ENCODE measurements around the gene IGSF21. TPM values are rescaled to one million over a fixed set of nuclear protein-coding genes. Genes with fewer than 3 reads are reported as not detected.

The IGSF21 gene
- total RNA-seq, 1 experiment from 2014 or later: not detected

DNA sequence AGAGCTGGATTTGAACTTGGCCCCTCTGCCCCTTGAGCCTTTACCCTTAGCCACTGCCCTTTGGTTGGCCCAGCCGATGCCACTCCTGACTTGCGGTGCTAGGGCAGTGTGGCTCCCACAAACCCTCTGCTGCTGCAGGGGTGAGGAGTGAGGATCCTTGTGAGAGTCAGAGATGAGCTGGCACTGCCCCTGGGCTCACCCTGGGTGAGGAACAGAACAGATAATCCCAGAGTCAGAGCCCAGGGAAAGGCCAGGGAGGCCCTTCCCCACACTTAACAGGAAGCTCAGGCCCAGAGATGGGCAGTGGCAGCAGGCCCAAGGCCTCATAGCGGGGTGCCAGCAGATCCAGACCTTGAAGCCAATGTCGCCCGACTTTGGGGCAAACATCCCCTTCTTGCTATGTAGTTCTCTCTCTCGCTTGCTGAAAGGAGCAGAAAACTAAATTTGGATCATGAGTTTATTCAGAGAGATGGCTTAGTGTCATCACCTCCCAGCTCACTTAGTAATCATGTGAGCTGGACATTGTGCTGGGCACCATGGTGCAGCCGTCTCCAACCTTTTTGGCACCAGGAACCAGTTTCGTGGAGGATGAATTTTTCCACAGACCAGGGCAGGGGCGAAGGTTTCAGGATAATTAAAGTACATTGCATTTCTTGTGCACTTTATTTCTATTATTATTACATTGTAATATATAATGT, 81.4 kb downstream of the IGSF21 start:
- intact Hi-C loops (cut with micrococcal nuclease; ENCODE audit: unreplicated experiment): no loop called here
- CTCF ChIA-PET: no interaction called here
- no peak for DNase-seq
- Mint-ChIP-seq H3K4me3 (ENCODE audit: low read depth, unreplicated experiment) (no peak overlapping the region), H3K27ac (ENCODE audit: unreplicated experiment) (no peak overlapping the region), H3K4me1 (ENCODE audit: low read depth, unreplicated experiment) (no peaks in the 10 kb centered on the region), H3K27me3 (ENCODE audit: unreplicated experiment) (peaks cover 88% of the 10 kb centered on the region), H3K36me3 (ENCODE audit: insufficient read depth, unreplicated experiment) (no peaks in the 10 kb centered on the region), H3K9me3 (ENCODE audit: low read depth, unreplicated experiment) (no peaks in the 10 kb centered on the region)
- BruUV-seq (replicated peaks): no TSS peak
- TF ChIP-seq, protein P1, sequence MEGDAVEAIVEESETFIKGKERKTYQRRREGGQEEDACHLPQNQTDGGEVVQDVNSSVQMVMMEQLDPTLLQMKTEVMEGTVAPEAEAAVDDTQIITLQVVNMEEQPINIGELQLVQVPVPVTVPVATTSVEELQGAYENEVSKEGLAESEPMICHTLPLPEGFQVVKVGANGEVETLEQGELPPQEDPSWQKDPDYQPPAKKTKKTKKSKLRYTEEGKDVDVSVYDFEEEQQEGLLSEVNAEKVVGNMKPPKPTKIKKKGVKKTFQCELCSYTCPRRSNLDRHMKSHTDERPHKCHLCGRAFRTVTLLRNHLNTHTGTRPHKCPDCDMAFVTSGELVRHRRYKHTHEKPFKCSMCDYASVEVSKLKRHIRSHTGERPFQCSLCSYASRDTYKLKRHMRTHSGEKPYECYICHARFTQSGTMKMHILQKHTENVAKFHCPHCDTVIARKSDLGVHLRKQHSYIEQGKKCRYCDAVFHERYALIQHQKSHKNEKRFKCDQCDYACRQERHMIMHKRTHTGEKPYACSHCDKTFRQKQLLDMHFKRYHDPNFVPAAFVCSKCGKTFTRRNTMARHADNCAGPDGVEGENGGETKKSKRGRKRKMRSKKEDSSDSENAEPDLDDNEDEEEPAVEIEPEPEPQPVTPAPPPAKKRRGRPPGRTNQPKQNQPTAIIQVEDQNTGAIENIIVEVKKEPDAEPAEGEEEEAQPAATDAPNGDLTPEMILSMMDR (IDR thresholded peaks at IDR 0.05; ENCODE audit: unreplicated experiment): no peak

DNA sequence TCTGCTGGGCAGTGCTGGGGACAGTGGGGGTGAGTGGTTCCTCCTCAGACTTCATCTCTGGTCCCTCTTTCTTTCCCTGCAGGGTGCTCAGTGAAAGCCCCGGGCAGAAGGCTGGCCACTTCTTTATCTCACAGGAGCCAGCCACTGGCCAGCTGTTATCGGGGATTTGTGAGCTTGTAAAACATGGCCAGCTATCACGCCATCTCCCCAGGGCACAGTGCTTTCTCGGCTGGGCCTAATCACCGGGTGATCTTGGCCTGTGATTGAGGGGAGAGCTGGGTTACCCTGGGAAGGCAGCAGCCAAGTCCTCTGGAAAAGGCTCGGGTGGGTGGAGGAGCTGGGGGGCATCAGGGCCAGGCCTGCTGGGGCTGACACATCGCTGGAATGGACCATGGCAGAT, 83.0 kb downstream of the IGSF21 start:
- Mint-ChIP-seq H3K4me1 (ENCODE audit: low read depth, unreplicated experiment) (no peaks in the 10 kb centered on the region), H3K27me3 (ENCODE audit: unreplicated experiment) (peaks cover 88% of the 10 kb centered on the region), H3K4me3 (ENCODE audit: low read depth, unreplicated experiment) (no peak overlapping the region), H3K9me3 (ENCODE audit: low read depth, unreplicated experiment) (no peaks in the 10 kb centered on the region), H3K36me3 (ENCODE audit: insufficient read depth, unreplicated experiment) (no peaks in the 10 kb centered on the region), H3K27ac (ENCODE audit: unreplicated experiment) (no peak overlapping the region)
- no TSS peak for BruUV-seq (replicated peaks)
- TF ChIP-seq, protein P1 (IDR thresholded peaks at IDR 0.05; ENCODE audit: unreplicated experiment): no peak
- CTCF ChIA-PET: no interaction called here
- intact Hi-C loops (cut with micrococcal nuclease; ENCODE audit: unreplicated experiment): no loop called here
- DNase-seq: no peak

DNA sequence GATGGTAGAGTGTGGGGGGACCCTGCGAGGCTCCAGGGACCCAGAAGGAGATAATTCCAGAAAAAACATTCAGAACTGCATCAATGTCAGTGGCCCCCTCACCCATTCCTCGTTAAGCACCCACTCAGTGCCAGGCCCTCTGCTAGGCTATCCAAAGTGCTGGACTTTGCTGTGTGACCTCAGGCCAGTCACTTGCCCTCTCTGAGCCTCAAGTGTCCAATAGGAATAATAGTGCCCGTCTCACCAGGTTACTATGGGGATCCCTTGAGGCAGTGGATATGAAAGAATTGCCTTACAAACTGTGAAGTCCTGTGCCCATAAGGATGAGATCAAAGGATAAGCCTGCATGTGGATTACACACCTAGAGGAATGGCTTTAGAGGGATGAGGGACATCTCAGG, 83.4 kb downstream of the IGSF21 start:
- no TSS peak for BruUV-seq (replicated peaks)
- intact Hi-C loops (cut with micrococcal nuclease; ENCODE audit: unreplicated experiment): no loop called here
- TF ChIP-seq, protein P1 (IDR thresholded peaks at IDR 0.05; ENCODE audit: unreplicated experiment): no peak
- no peak for DNase-seq
- CTCF ChIA-PET: no interaction called here
- H3K36me3 Mint-ChIP-seq (ENCODE audit: insufficient read depth, unreplicated experiment): no peaks in the 10 kb centered on the region
- no peaks in the 10 kb centered on the region for H3K4me1 Mint-ChIP-seq (ENCODE audit: low read depth, unreplicated experiment)
- H3K4me3 Mint-ChIP-seq (ENCODE audit: low read depth, unreplicated experiment): no peak overlapping the region
- H3K27me3 Mint-ChIP-seq (ENCODE audit: unreplicated experiment): peaks cover 88% of the 10 kb centered on the region
- no peaks in the 10 kb centered on the region for H3K9me3 Mint-ChIP-seq (ENCODE audit: low read depth, unreplicated experiment)
- H3K27ac Mint-ChIP-seq (ENCODE audit: unreplicated experiment): no peak overlapping the region

DNA sequence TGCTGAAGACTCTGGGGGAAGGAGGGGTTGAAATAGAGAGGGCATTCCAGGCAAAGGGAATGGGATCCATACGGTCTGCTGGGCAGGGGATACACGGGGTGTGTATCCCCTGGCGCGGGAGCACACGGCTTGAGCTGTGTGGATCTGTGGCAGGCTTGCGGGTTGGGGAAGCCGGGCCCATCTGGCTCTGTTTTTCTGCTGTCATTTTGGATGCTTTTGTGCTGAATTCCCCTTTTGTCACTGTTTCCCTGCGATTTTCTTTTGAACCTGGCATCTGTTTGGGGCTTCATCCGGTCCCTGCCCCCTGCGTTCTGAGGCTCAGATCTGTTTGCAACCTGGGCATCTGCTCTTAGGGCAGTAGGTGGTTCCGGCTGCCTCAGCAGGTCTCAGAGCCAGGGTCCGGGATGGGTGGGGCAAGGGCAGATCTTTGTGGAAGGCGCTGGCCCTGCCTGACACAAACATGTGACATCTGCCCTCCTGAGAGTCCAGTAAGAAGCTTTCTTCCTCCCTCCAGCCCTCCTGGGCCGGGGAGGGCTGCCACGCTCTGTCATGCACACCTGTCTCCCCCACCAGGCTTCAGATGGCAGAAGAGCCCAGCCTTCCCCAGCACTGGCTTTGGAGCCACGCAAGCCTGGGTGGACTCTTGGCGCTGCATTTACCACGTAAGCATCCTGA, 84.0 kb downstream of the IGSF21 start:
- TF ChIP-seq, protein P1 (IDR thresholded peaks at IDR 0.05; ENCODE audit: unreplicated experiment): no peak
- no TSS peak for BruUV-seq (replicated peaks)
- H3K27ac Mint-ChIP-seq (ENCODE audit: unreplicated experiment): no peak overlapping the region
- no peak overlapping the region for H3K4me3 Mint-ChIP-seq (ENCODE audit: low read depth, unreplicated experiment)
- peaks cover 88% of the 10 kb centered on the region for H3K27me3 Mint-ChIP-seq (ENCODE audit: unreplicated experiment)
- CTCF ChIA-PET: interaction anchor here (0.5 kb wide), 1 partner anchor 10 kb away, joined by 3 read pairs; no protein-coding TSS in a partner anchor
- DNase-seq: no peak
- H3K4me1 Mint-ChIP-seq (ENCODE audit: low read depth, unreplicated experiment): no peaks in the 10 kb centered on the region
- no peaks in the 10 kb centered on the region for H3K9me3 Mint-ChIP-seq (ENCODE audit: low read depth, unreplicated experiment)
- no peaks in the 10 kb centered on the region for H3K36me3 Mint-ChIP-seq (ENCODE audit: insufficient read depth, unreplicated experiment)
- intact Hi-C loops (cut with micrococcal nuclease; ENCODE audit: unreplicated experiment): no loop called here
